HepG2 (cell line): ENCODE data around the gene USP40. TPM values are rescaled to one million over a fixed set of nuclear protein-coding genes. Genes with fewer than 3 reads are reported as not detected.

Source experiments
- ATAC-seq: fragments of 200-7000 bp; cut with Tn5 transposase; 3 replicates; pipeline ENCODE4 v1.9.1; 2020; ENCODE audit warnings: mild to moderate bottlenecking, moderate library complexity
- BruUV-seq: library from RNA; stranded (reverse); fragments of 400-500 nt; replicated peaks from 2 replicates; lab custom pipeline; 2021; lab: Mats Ljungman, UMichigan
- CTCF ChIA-PET: fragments of 300-600 bp; formaldehyde crosslinking; extraction: SDS; loops from one replicate; lab custom pipeline; 2021; ENCODE audit warnings: low total read pairs, inconsistent platforms, low intra/inter-chr PET ratio; lab: Yijun Ruan, JAX
- POLR2A ChIA-PET: fragments of 350-600 bp; sonication (Branson Sonifier 250); formaldehyde crosslinking; loops from one replicate; lab custom pipeline; 2020; ENCODE audit warnings: antibody characterized with exemption, inconsistent platforms; lab: Yijun Ruan, JAX
- DNase-seq: peaks from one replicate; pipeline ENCODE4 v3.0.0-alpha.2; 2015; ENCODE audit warnings: low spot score
- FAIRE-seq: peaks from 3 replicates; lab custom pipeline; 2011; peaks lifted over from hg19 to GRCh38; lab: Jason Lieb, UNC
- H2AFZ ChIP-seq: one replicate; pipeline ENCODE4 v1.6.1; 2011; ENCODE audit warnings: low read length, inconsistent platforms
- H3K27ac ChIP-seq: fragments of 300-600 bp; 3 replicates; pipeline ENCODE4 v1.8.0; 2011; ENCODE audit warnings: mixed run types, mild to moderate bottlenecking, mixed read lengths, low read length, inconsistent platforms; ENCODE audit not compliant: insufficient read depth; ENCODE audit errors: extremely low read length
- H3K27me3 ChIP-seq, 2 experiments: fragments of 200-600 bp in 1 of 2; 2 replicates in 1 of 2; 3 replicates in 1 of 2; pipeline versions ENCODE4 v1.6.0 to v1.8.0; 2011; ENCODE audit warnings: low read length in 2 of 2, mild to moderate bottlenecking in 2 of 2, moderate library complexity in 2 of 2, inconsistent platforms in 1 of 2; ENCODE audit not compliant: insufficient read depth in 2 of 2, control insufficient read depth in 1 of 2
- H3K36me3 ChIP-seq, 2 experiments: fragments of 200-600 bp in 1 of 2; replicated peaks in 1 of 2; 2 replicates in 1 of 2; 3 replicates in 1 of 2; pipeline versions ENCODE4 v1.5.1 to v1.8.0; 2011; ENCODE audit warnings: low read length in 2 of 2, inconsistent platforms in 1 of 2; ENCODE audit not compliant: insufficient read depth in 2 of 2, control insufficient read depth in 1 of 2
- H3K4me1 ChIP-seq: 2 replicates; pipeline ENCODE4 v1.5.1; 2012; ENCODE audit warnings: low read length, inconsistent platforms; ENCODE audit not compliant: insufficient read depth
- H3K4me2 ChIP-seq: 2 replicates; pipeline ENCODE4 v1.6.0; 2011; ENCODE audit warnings: low read depth, low read length, inconsistent platforms
- H3K4me3 ChIP-seq, 3 experiments: fragments of 200-600 bp in 1 of 3; sonication (generic), shearing (Covaris generic) in 1 of 3; replicated peaks in 1 of 3; 2 replicates each; pipeline ENCODE4 v1.5.1; 2011 to 2016; ENCODE audit warnings: low read length in 3 of 3, inconsistent platforms in 2 of 3, low read depth in 2 of 3, mild to moderate bottlenecking in 2 of 3, control low read depth in 1 of 3, mixed read lengths in 1 of 3; ENCODE audit not compliant: insufficient read depth in 1 of 3
- H3K79me2 ChIP-seq: one replicate; pipeline ENCODE4 v1.6.1; 2011; ENCODE audit warnings: low read length, inconsistent platforms; ENCODE audit not compliant: insufficient read depth
- H3K9ac ChIP-seq: 2 replicates; pipeline ENCODE4 v1.6.0; 2011; ENCODE audit warnings: mild to moderate bottlenecking, low read depth, low read length, inconsistent platforms; ENCODE audit not compliant: insufficient read depth
- H3K9me3 ChIP-seq: 2 replicates; pipeline ENCODE4 v1.5.1; 2012; ENCODE audit warnings: mild to moderate bottlenecking, low read length
- H4K20me1 ChIP-seq: 2 replicates; pipeline ENCODE4 v1.6.0; 2011; ENCODE audit warnings: inconsistent platforms, mild to moderate bottlenecking, low read length, moderate library complexity; ENCODE audit not compliant: insufficient read depth
- ATF7 ChIP-seq, 2 experiments: fragments of 450-650 bp in 1 of 2; sonication (generic) in 1 of 2; formaldehyde crosslinking in 1 of 2; IDR thresholded peaks; 2 replicates each; pipeline versions ENCODE4 v1.4.0 to v1.6.1; 2016 to 2020; ENCODE audit warnings: antibody characterized with exemption in 1 of 2, mild to moderate bottlenecking in 1 of 2, missing genetic modification reagents in 1 of 2
- GZF1 ChIP-seq: sonication (generic); formaldehyde crosslinking; IDR thresholded peaks from 2 replicates; pipeline ENCODE4 v1.5.1; 2020; ENCODE audit warnings: mild to moderate bottlenecking, missing genetic modification reagents
- HNF4A ChIP-seq: sonication (generic); formaldehyde crosslinking; IDR thresholded peaks from 2 replicates; pipeline ENCODE4 v1.4.0; 2020; ENCODE audit warnings: missing genetic modification reagents
- IKZF4 ChIP-seq: sonication (generic); formaldehyde crosslinking; IDR thresholded peaks from 2 replicates; pipeline ENCODE4 v1.5.1; 2020; ENCODE audit warnings: borderline replicate concordance, mild to moderate bottlenecking, low read depth, missing genetic modification reagents; ENCODE audit errors: not compliant biosample characterization
- PAXIP1 ChIP-seq: sonication (generic); formaldehyde crosslinking; conservative IDR thresholded peaks from 2 replicates; pipeline ENCODE4 v1.4.0; 2020; ENCODE audit warnings: mild to moderate bottlenecking, missing genetic modification reagents, moderate library complexity
- PLSCR1 ChIP-seq: sonication (generic); formaldehyde crosslinking; IDR thresholded peaks from 2 replicates; pipeline ENCODE4 v1.5.0; 2020; ENCODE audit warnings: missing genetic modification reagents, mild to moderate bottlenecking, borderline replicate concordance
- RXRB ChIP-seq: IDR thresholded peaks from 2 replicates; pipeline ENCODE4 v1.6.1; 2016; ENCODE audit warnings: borderline replicate concordance, missing genetic modification reagents, missing compliant biosample characterization
- SRF ChIP-seq: IDR thresholded peaks from 2 replicates; pipeline ENCODE4 v1.6.1; 2011; ENCODE audit warnings: mild to moderate bottlenecking, low read depth, low read length, moderate library complexity
- ZNF34 ChIP-seq: sonication (generic); formaldehyde crosslinking; IDR thresholded peaks from 2 replicates; pipeline ENCODE4 v1.4.0; 2020; ENCODE audit warnings: mild to moderate bottlenecking, missing genetic modification reagents, borderline replicate concordance
- WGBS: methylation state at CpG from one replicate; pipeline ENCODE4 v1.1.6; 2017; ENCODE audit warnings: low lambda C conversion rate; 5-methylcytosine and 5-hydroxymethylcytosine counted together
- in situ Hi-C: cut with HindIII; loops from 2 replicates; pipeline ENCODE4 v1.10.0; 2017; ENCODE audit warnings: low pct_unique_long_range_greater_than_20kb; ENCODE audit not compliant: extremely low pct_ligation_motif_present
- intact Hi-C: fragments of 100-400 bp; cut with micrococcal nuclease; formaldehyde crosslinking; loops from one replicate; pipeline ENCODE4 v1.10.0; 2022; ENCODE audit not compliant: unreplicated experiment
- polyA plus RNA-seq, 8 experiments: library from polyadenylated mRNA; depleted of rRNA in 3 of 8; stranded (reverse) in 7 of 8; unstranded in 1 of 8; fragments of >200 nt; fragmentation: Illumina TruSeq in 4 of 8; extraction: Trizol in 4 of 8; gene quantifications; 2 replicates each; pipeline versions ENCODE4 v1.2.1 to v1.2.3, GENCODE V29; 2011 to 2016; ENCODE audit warnings: low read depth in 4 of 8, missing spikeins in 1 of 8, mixed read lengths in 1 of 8; ENCODE audit not compliant: insufficient read depth in 1 of 8
- total RNA-seq, 5 experiments: library from RNA; depleted of rRNA; stranded (reverse); fragments of >200 nt; fragmentation: Illumina TruSeq; extraction: Trizol; gene quantifications; 2 replicates each; pipeline ENCODE4 v1.2.3, GENCODE V29; 2016; ENCODE audit warnings: low read depth in 1 of 5
- TF ChIP-seq, protein P1 (sequence below), 2 experiments: sonication (generic) in 1 of 2; formaldehyde crosslinking in 1 of 2; IDR thresholded peaks; 2 replicates each; pipeline versions ENCODE4 v1.4.0 to v1.6.1; 2018 to 2020; ENCODE audit warnings: missing genetic modification reagents in 2 of 2, borderline replicate concordance in 1 of 2, low read depth in 1 of 2, mild to moderate bottlenecking in 1 of 2, missing biosample characterization in 1 of 2

USP40 gene
- total and polyA plus RNA-seq, 2 of the 13 experiments (the other 11 are each of a cell fraction or from before 2014, with no cell fraction given) = 41.0 to 46.3 TPM

DNA sequence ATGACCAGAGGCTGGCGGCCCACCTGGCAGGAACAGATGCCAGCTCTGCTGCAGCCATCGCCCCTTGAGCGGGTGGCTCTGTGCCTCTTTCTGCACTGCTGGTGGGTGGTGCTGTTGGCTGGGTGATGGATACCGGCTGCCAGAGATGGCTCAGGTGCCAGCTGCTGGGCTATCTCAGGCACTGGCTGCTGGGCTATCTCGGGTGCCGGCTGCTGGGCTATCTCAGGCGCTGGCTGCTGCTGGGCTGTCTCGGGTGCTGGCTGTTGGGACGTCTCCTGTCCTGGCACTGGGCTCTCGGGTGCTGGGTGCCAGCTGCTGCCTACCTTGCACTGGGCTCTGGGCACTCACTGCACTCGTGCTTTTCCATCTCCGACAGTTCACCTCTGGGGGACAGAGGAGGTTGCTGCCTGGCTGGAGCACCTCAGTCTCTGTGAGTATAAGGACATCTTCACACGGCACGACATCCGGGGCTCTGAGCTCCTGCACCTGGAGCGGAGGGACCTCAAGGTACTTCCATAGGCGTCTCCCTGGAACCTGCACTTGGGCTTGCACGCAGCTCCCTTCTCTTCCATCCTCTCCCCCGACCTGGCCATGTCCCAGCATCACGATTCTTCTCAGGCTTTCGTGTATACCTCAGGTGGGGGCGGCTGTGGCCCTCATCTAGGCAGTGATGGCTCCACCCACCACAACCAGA, 98.4 kb downstream of the USP40 start:
- H2AFZ ChIP-seq = no peak overlapping the region
- BruUV-seq = no TSS peak
- 96% methylated on average over 17 of the region's 22 CpGs for WGBS
- H3K79me2 ChIP-seq = no peaks in the 10 kb centered on the region
- in situ Hi-C loops (no loop called here), intact Hi-C loops (no loop called here)
- no peaks in the 10 kb centered on the region for H4K20me1 ChIP-seq
- ATAC-seq (no peak), FAIRE-seq (no peak), DNase-seq (no peak)
- ChIA-PET POLR2A (interaction anchor here (0.9 kb wide), 1 partner anchor 80 kb away, joined by 3 read pairs; no protein-coding TSS in a partner anchor), CTCF (no interaction called here)
- H3K9ac ChIP-seq = no peak overlapping the region
- TF ChIP-seq ZNF34 (CRISPR knock-in tag) = no peak
- no peak for TF ChIP-seq SRF
- no peak for TF ChIP-seq ATF7 (IDR thresholded peaks at IDR 0.05)
- TF ChIP-seq ATF7 (CRISPR knock-in tag; IDR thresholded peaks at IDR 0.05) = no peak
- no peak for TF ChIP-seq HNF4A
- no peak for TF ChIP-seq RXRB
- TF ChIP-seq GZF1 (CRISPR knock-in tag) = no peak
- TF ChIP-seq PLSCR1 (CRISPR knock-in tag) = no peak
- TF ChIP-seq, protein P1, sequence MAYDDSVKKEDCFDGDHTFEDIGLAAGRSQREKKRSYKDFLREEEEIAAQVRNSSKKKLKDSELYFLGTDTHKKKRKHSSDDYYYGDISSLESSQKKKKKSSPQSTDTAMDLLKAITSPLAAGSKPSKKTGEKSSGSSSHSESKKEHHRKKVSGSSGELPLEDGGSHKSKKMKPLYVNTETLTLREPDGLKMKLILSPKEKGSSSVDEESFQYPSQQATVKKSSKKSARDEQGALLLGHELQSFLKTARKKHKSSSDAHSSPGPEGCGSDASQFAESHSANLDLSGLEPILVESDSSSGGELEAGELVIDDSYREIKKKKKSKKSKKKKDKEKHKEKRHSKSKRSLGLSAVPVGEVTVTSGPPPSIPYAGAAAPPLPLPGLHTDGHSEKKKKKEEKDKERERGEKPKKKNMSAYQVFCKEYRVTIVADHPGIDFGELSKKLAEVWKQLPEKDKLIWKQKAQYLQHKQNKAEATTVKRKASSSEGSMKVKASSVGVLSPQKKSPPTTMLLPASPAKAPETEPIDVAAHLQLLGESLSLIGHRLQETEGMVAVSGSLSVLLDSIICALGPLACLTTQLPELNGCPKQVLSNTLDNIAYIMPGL (CRISPR knock-in tag; IDR thresholded peaks at IDR 0.05; ENCODE audit: borderline replicate concordance in 1 of 2, low read depth in 1 of 2) = no peak
- TF ChIP-seq IKZF4 = no peak
- no peak for TF ChIP-seq PAXIP1 (CRISPR knock-in tag)
- H3K4me3 ChIP-seq = no peak overlapping the region
- H3K36me3 ChIP-seq = peaks cover 30 to 54% of the 10 kb centered on the region in 2 experiments; a peak in 4 of 5 replicates
- H3K4me1 ChIP-seq = no peaks in the 10 kb centered on the region
- no peak overlapping the region for H3K27ac ChIP-seq
- H3K9me3 ChIP-seq = no peaks in the 10 kb centered on the region
- H3K27me3 ChIP-seq = no peaks in the 10 kb centered on the region
- H3K4me2 ChIP-seq = no peak overlapping the region
